Choroid plexus epithelial cell (primary cell): ENCODE measurements around the gene CAP2.

ENCODE experiments used
- DNase-seq: peaks from one replicate; pipeline ENCODE4 v3.0.0-alpha.2; 2010; ENCODE audit warnings: low read depth
- H3K4me3 ChIP-seq: 2 replicates; pipeline ENCODE4 v1.5.1; 2011; ENCODE audit warnings: low read depth, mild to moderate bottlenecking, control low read depth, low read length, moderate library complexity
- CTCF ChIP-seq: conservative IDR thresholded peaks from 2 replicates; pipeline ENCODE4 v1.5.1; 2011; ENCODE audit warnings: low read depth, mild to moderate bottlenecking, control low read depth, inconsistent platforms, low read length, moderate library complexity

Gene CAP2

GRCh38 chr6:17473554-17473953, 80.2 kb downstream of the CAP2 start:
- H3K4me3 ChIP-seq: no peak overlapping the region
- no peak for TF ChIP-seq CTCF
- no peak for DNase-seq

GRCh38 chr6:17474289-17474688, 80.9 kb downstream of the CAP2 start:
- TF ChIP-seq CTCF: no peak
- no peak for DNase-seq
- no peak overlapping the region for H3K4me3 ChIP-seq

- H3K4me3 ChIP-seq: no peak overlapping the region
- DNase-seq: no peak
These were observed 82.3 kb downstream of the CAP2 start for GRCh38 chr6:17475606-17476244.

GRCh38 chr6:17476511-17476910, 83.1 kb downstream of the CAP2 start:
- no peak for DNase-seq
- no peak overlapping the region for H3K4me3 ChIP-seq
- no peak for TF ChIP-seq CTCF

More at GRCh38 chr6:17475606-17476244, 82.3 kb downstream of the CAP2 start:
- no peak for TF ChIP-seq CTCF

GRCh38 chr6:17477356-17477755, 84.0 kb downstream of the CAP2 start:
- no peak for TF ChIP-seq CTCF
- DNase-seq: no peak
- H3K4me3 ChIP-seq: no peak overlapping the region

GRCh38 chr6:17478223-17478907, 85.0 kb downstream of the CAP2 start:
- TF ChIP-seq CTCF: no peak
- no peak for DNase-seq
- H3K4me3 ChIP-seq: no peak overlapping the region

- DNase-seq: no peak
- H3K4me3 ChIP-seq: no peak overlapping the region
- TF ChIP-seq CTCF: no peak
These were observed 85.6 kb downstream of the CAP2 start for GRCh38 chr6:17478946-17479345.
